DOHH2 (cell line): ENCODE results near the gene PLXNB1.

Experiments used
- H3F3A ChIP-seq: fragments of 200-600 bp; sonication (generic), shearing (Covaris generic); 2 replicates; pipeline ENCODE4 v1.6.0; 2016; ENCODE audit warnings: antibody characterized with exemption, mild to moderate bottlenecking; ENCODE audit not compliant: control insufficient read depth, insufficient read depth
- H3K27ac ChIP-seq: fragments of 200-600 bp; sonication (generic); 2 replicates; pipeline ENCODE4 v1.5.1; 2014; ENCODE audit warnings: low read depth, mild to moderate bottlenecking, low read length, moderate library complexity
- H3K27me3 ChIP-seq: fragments of 200-600 bp; sonication (generic); 2 replicates; pipeline ENCODE4 v1.6.1; 2014; ENCODE audit warnings: mild to moderate bottlenecking, low read length, mixed read lengths; ENCODE audit not compliant: control insufficient read depth
- H3K36me3 ChIP-seq: fragments of 200-600 bp; sonication (generic); 2 replicates; pipeline ENCODE4 v1.6.1; 2014; ENCODE audit warnings: mild to moderate bottlenecking, low read length, moderate library complexity, mixed read lengths; ENCODE audit not compliant: control insufficient read depth
- H3K4me1 ChIP-seq: fragments of 200-600 bp; sonication (generic); 2 replicates; pipeline ENCODE4 v1.6.1; 2014; ENCODE audit warnings: mild to moderate bottlenecking, low read length, mixed read lengths; ENCODE audit not compliant: control insufficient read depth
- H3K4me2 ChIP-seq: fragments of 200-600 bp; sonication (generic); 2 replicates; pipeline ENCODE4 v1.6.0; 2014; ENCODE audit warnings: mild to moderate bottlenecking, low read length, moderate library complexity
- H3K4me3 ChIP-seq: fragments of 200-600 bp; sonication (generic); 2 replicates; pipeline ENCODE4 v1.5.1; 2014; ENCODE audit warnings: mild to moderate bottlenecking, low read length, mixed read lengths
- H3K79me2 ChIP-seq: fragments of 200-600 bp; sonication (generic); 2 replicates; pipeline ENCODE4 v1.6.1; 2014; ENCODE audit warnings: mild to moderate bottlenecking, low read length, mixed read lengths; ENCODE audit not compliant: control insufficient read depth
- H3K9me2 ChIP-seq: fragments of 200-600 bp; sonication (generic); replicated peaks from 2 replicates; pipeline ENCODE4 v1.6.1; 2014; ENCODE audit warnings: mild to moderate bottlenecking, low read length, mixed read lengths; ENCODE audit not compliant: control insufficient read depth
- H3K9me3 ChIP-seq: fragments of 200-600 bp; sonication (generic); 2 replicates; pipeline ENCODE4 v1.6.1; 2014; ENCODE audit warnings: antibody characterized with exemption, low read length, mixed read lengths; ENCODE audit not compliant: control insufficient read depth, insufficient read depth
- H4K20me1 ChIP-seq: fragments of 200-600 bp; sonication (generic); 2 replicates; pipeline ENCODE4 v1.6.0; 2014; ENCODE audit warnings: low read depth, mild to moderate bottlenecking, antibody characterized with exemption, low read length, moderate library complexity; ENCODE audit not compliant: control insufficient read depth, insufficient read depth
- EZH2phosphoT487 ChIP-seq: fragments of 200-600 bp; sonication (generic); IDR thresholded peaks from 2 replicates; pipeline ENCODE4 v1.6.1; 2017; ENCODE audit warnings: borderline replicate concordance, mild to moderate bottlenecking, antibody characterized with exemption, low read length, moderate library complexity, mixed read lengths
- TF ChIP-seq, protein P1 (sequence below): fragments of 200-600 bp; sonication (generic); IDR thresholded peaks from one replicate; pipeline ENCODE4 v1.5.1; 2014; ENCODE audit warnings: antibody characterized with exemption, mild to moderate bottlenecking, low read depth, low read length; ENCODE audit not compliant: poor library complexity, severe bottlenecking

The PLXNB1 gene

DNA sequence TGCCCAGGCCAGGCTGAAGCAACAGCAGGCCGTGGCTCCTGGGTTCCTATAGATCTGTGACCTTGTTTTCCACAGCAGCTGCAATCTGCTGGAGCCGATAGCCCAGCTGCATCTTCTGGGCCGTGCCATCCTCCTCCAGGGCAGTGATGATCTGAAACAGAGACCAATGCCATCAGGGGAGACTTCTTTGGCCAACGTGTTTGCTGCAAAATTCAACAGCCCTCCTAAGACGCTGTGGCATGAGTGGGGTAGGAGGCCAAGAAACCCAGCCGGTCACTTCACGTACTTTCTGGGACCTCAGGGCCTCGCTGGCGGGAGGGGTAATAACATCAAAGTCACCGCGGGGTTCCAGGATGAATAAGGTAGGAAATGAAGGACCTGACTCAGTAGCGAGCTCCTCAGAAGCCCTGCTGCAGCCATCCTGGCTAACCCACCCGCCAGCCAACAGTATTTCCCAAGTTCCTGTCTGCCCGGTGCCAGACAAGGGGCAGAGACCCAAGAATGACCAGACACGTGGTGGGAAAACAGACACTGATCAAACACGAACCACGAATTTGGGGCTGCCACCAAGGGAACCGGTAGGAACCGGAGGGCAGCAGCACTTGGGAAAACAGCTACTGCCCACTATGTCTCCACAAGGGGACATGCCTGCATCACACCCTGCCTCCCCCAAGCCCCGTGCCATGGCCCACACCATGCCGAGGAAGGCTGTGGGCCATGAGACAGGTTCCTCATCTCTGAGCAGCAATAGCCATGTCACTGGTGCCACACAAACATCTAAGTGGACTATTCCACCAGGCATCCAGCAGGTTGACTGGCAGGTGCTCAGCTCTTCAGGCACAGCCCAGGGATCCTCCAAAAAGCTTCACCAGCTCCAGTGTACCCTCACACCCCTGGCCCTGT, 25.2 kb downstream of the PLXNB1 start:
- Histone ChIP-seq H3F3A (no peaks in the 10 kb centered on the region), H3K9me2 (no peaks in the 10 kb centered on the region), H3K27me3 (no peaks in the 10 kb centered on the region), H3K9me3 (no peaks in the 10 kb centered on the region), H4K20me1 (no peaks in the 10 kb centered on the region), H3K79me2 (no peaks in the 10 kb centered on the region), H3K27ac (no peak overlapping the region), H3K4me1 (no peaks in the 10 kb centered on the region), H3K4me3 (no peak overlapping the region), H3K36me3 (no peaks in the 10 kb centered on the region), H3K4me2 (no peak overlapping the region)
- no peak for TF ChIP-seq EZH2phosphoT487
- TF ChIP-seq, protein P1, sequence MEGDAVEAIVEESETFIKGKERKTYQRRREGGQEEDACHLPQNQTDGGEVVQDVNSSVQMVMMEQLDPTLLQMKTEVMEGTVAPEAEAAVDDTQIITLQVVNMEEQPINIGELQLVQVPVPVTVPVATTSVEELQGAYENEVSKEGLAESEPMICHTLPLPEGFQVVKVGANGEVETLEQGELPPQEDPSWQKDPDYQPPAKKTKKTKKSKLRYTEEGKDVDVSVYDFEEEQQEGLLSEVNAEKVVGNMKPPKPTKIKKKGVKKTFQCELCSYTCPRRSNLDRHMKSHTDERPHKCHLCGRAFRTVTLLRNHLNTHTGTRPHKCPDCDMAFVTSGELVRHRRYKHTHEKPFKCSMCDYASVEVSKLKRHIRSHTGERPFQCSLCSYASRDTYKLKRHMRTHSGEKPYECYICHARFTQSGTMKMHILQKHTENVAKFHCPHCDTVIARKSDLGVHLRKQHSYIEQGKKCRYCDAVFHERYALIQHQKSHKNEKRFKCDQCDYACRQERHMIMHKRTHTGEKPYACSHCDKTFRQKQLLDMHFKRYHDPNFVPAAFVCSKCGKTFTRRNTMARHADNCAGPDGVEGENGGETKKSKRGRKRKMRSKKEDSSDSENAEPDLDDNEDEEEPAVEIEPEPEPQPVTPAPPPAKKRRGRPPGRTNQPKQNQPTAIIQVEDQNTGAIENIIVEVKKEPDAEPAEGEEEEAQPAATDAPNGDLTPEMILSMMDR = no peak

DNA sequence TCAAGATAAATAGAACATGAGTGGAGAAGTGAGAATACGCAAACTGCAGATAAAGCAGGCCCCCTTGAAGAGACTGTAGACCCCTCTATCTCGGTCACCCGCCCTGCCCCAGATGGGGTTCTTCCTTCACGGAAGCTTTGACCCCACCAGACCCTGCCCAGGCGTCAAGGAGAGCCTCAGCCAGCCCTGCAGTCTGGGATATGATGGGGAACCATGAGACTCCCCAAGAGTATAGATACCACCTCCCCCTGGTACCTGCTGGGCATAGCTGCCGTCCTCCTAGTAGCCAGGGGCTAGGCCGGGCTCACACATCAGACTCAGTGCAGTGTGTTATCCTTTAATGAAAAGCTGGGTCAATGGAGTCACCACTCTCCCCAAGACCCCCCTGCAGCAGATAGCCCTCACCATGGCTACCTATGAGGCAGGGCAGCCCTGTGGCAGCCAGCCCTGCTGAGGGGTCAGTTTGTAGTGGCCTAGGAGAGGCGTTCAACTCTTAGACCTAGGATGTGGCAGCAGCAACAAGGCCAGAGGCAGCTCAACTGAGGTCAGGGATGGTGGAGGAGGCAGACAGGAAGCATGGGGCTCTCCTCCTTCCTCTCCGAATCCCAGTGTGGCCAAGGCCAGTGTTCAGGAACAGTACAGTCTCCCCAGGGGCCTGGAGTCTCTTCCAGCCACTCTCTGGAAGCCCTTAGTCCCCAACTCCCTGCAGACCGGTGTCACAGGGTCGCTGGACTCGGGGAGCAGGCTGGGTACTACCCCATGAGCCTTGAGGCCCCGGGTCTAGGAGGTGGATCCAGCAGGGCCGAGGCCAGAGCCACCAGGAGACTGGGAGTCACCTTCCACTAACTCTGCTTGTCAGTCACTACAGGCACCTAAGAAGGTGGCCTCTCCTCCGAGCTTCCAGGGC, 26.1 kb downstream of the PLXNB1 start:
- Histone ChIP-seq H3K27me3 (no peaks in the 10 kb centered on the region), H3K4me2 (no peak overlapping the region), H3K4me3 (no peak overlapping the region), H3F3A (no peaks in the 10 kb centered on the region), H3K79me2 (no peaks in the 10 kb centered on the region), H3K27ac (no peak overlapping the region), H3K9me3 (no peaks in the 10 kb centered on the region), H3K9me2 (no peaks in the 10 kb centered on the region), H3K36me3 (no peaks in the 10 kb centered on the region), H4K20me1 (no peaks in the 10 kb centered on the region), H3K4me1 (no peaks in the 10 kb centered on the region)
- TF ChIP-seq EZH2phosphoT487 = no peak
- TF ChIP-seq, protein P1 = no peak

DNA sequence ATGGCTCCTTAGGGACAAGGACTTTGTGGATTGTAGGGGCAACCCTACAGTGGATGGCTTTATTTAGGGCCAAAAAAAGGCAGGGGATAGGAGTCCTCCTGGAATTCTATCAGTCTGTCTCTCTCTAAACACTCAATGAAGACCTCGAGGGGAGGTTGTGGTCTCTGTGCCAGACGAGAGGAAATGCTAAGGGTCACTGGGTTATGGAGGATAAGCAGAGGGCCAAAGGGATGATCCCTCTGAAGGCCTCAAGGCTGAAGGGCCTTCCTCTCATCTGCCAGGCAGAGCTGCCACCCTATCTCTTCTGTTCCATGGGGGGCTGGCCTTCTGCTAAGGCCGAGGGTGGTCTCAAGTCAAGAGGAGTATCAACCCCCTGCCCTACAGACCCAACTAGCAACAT, 27.0 kb downstream of the PLXNB1 start:
- no peaks in the 10 kb centered on the region for H3K4me1 ChIP-seq
- no peaks in the 10 kb centered on the region for H4K20me1 ChIP-seq
- no peaks in the 10 kb centered on the region for H3K36me3 ChIP-seq
- H3K4me3 ChIP-seq = no peak overlapping the region
- H3K27me3 ChIP-seq = no peaks in the 10 kb centered on the region
- TF ChIP-seq, protein P1 = no peak
- no peak for TF ChIP-seq EZH2phosphoT487
- H3K4me2 ChIP-seq = no peak overlapping the region
- H3K9me2 ChIP-seq = no peaks in the 10 kb centered on the region
- H3K79me2 ChIP-seq = no peaks in the 10 kb centered on the region
- H3F3A ChIP-seq = no peaks in the 10 kb centered on the region
- H3K27ac ChIP-seq = no peak overlapping the region
- no peaks in the 10 kb centered on the region for H3K9me3 ChIP-seq
